ENCODE data around the gene GLYAT.

GLYAT gene

GRCh38 chr11:58671983-58672633 is 59.6 kb downstream of the GLYAT start:
- H3K4me2 ChIP-seq (ENCODE audit: low read length), result no peak overlapping the region
- H3K4me3 ChIP-seq (ENCODE audit: low read length), result no peak overlapping the region
- H3K36me3 ChIP-seq (ENCODE audit: control insufficient read depth, low read length), result no peaks in the 10 kb centered on the region
- H3F3A ChIP-seq (ENCODE audit: control insufficient read depth, insufficient read depth), result no peaks in the 10 kb centered on the region
- H3K79me2 ChIP-seq (ENCODE audit: control insufficient read depth, low read length), result no peaks in the 10 kb centered on the region
- H3K27ac ChIP-seq (ENCODE audit: low read depth, low read length), result no peak overlapping the region
- no peaks in the 10 kb centered on the region for H4K20me1 ChIP-seq (ENCODE audit: control insufficient read depth, insufficient read depth, low read depth, low read length)
- H3K27me3 ChIP-seq (ENCODE audit: control insufficient read depth, low read length), result no peaks in the 10 kb centered on the region
- no peaks in the 10 kb centered on the region for H3K9me3 ChIP-seq (ENCODE audit: control insufficient read depth, insufficient read depth, low read length)
- H3K4me1 ChIP-seq (ENCODE audit: control insufficient read depth, low read length), result 0 out of 2 replicates have a peak, but pooled peaks cover 4% of the 10 kb centered on the region
- TF ChIP-seq EZH2phosphoT487 (IDR thresholded peaks at IDR 0.05; ENCODE audit: borderline replicate concordance, low read length) (no peak), CTCF (IDR thresholded peaks at IDR 0.05; ENCODE audit: low read depth, low read length, poor library complexity, severe bottlenecking) (no peak)
- H3K9me2 ChIP-seq (replicated peaks; ENCODE audit: control insufficient read depth, low read length), result no peaks in the 10 kb centered on the region

- no peaks in the 10 kb centered on the region for H3K79me2 ChIP-seq (ENCODE audit: control insufficient read depth, low read length)
- no peak overlapping the region for H3K27ac ChIP-seq (ENCODE audit: low read depth, low read length)
- no peaks in the 10 kb centered on the region for H3K9me3 ChIP-seq (ENCODE audit: control insufficient read depth, insufficient read depth, low read length)
- no peaks in the 10 kb centered on the region for H3K36me3 ChIP-seq (ENCODE audit: control insufficient read depth, low read length)
- no peak overlapping the region for H3K4me2 ChIP-seq (ENCODE audit: low read length)
- H3K27me3 ChIP-seq (ENCODE audit: control insufficient read depth, low read length), result no peaks in the 10 kb centered on the region
- TF ChIP-seq CTCF (IDR thresholded peaks at IDR 0.05; ENCODE audit: low read depth, low read length, poor library complexity, severe bottlenecking) (no peak), EZH2phosphoT487 (IDR thresholded peaks at IDR 0.05; ENCODE audit: borderline replicate concordance, low read length) (no peak)
- no peak overlapping the region for H3K4me3 ChIP-seq (ENCODE audit: low read length)
- no peaks in the 10 kb centered on the region for H3F3A ChIP-seq (ENCODE audit: control insufficient read depth, insufficient read depth)
- H4K20me1 ChIP-seq (ENCODE audit: control insufficient read depth, insufficient read depth, low read depth, low read length), result no peaks in the 10 kb centered on the region
- no peaks in the 10 kb centered on the region for H3K9me2 ChIP-seq (replicated peaks; ENCODE audit: control insufficient read depth, low read length)
- H3K4me1 ChIP-seq (ENCODE audit: control insufficient read depth, low read length), result no peaks in the 10 kb centered on the region
Measured at GRCh38 chr11:58659910-58660570, 71.7 kb downstream of the GLYAT start.

GRCh38 chr11:58659404-58659803 is 72.3 kb downstream of the GLYAT start:
- no peak for TF ChIP-seq CTCF (IDR thresholded peaks at IDR 0.05; ENCODE audit: low read depth, low read length, poor library complexity, severe bottlenecking)
- TF ChIP-seq EZH2phosphoT487 (IDR thresholded peaks at IDR 0.05; ENCODE audit: borderline replicate concordance, low read length), result no peak
- H3K9me2 ChIP-seq (replicated peaks; ENCODE audit: control insufficient read depth, low read length), result no peaks in the 10 kb centered on the region

More at GRCh38 chr11:58659404-58659803, 72.3 kb downstream of the GLYAT start:
- Histone ChIP-seq H3F3A (ENCODE audit: control insufficient read depth, insufficient read depth) (no peaks in the 10 kb centered on the region), H3K4me1 (ENCODE audit: control insufficient read depth, low read length) (peaks cover under 1% of the 10 kb centered on the region; the same call in 1 of the 2 replicates), H3K4me2 (ENCODE audit: low read length) (no peak overlapping the region), H3K36me3 (ENCODE audit: control insufficient read depth, low read length) (no peaks in the 10 kb centered on the region), H3K27me3 (ENCODE audit: control insufficient read depth, low read length) (no peaks in the 10 kb centered on the region), H3K27ac (ENCODE audit: low read depth, low read length) (no peak overlapping the region), H3K79me2 (ENCODE audit: control insufficient read depth, low read length) (no peaks in the 10 kb centered on the region), H3K4me3 (ENCODE audit: low read length) (no peak overlapping the region), H3K9me3 (ENCODE audit: control insufficient read depth, insufficient read depth, low read length) (no peaks in the 10 kb centered on the region), H4K20me1 (ENCODE audit: control insufficient read depth, insufficient read depth, low read depth, low read length) (no peaks in the 10 kb centered on the region)

All from DOHH2 (cell line).